SK-N-SH (cell line): ENCODE results near the gene STX19. TPM values are rescaled to one million over a fixed set of nuclear protein-coding genes. Genes with fewer than 3 reads are reported as not detected.

Experiments used
- CTCF ChIA-PET: fragments of 300-600, 350-600 bp; formaldehyde crosslinking; extraction: SDS; loops from one replicate; lab custom pipeline; 2021; lab: Yijun Ruan, JAX
- POLR2A ChIA-PET: fragments of 350-600 bp; sonication (Branson Sonifier 250); formaldehyde crosslinking; extraction: SDS; loops from one replicate; lab custom pipeline; 2020; ENCODE audit warnings: antibody characterized with exemption, inconsistent platforms; lab: Yijun Ruan, JAX
- DNase-seq: peaks from one replicate; pipeline ENCODE4 v3.0.0; 2012
- H2AFZ ChIP-seq: fragments of 200-600 bp; sonication (generic); 2 replicates; pipeline ENCODE4 v1.8.1; 2016; ENCODE audit warnings: antibody characterized with exemption, mild to moderate bottlenecking, low read depth
- H3F3A ChIP-seq: fragments of 200-600 bp; sonication (generic); replicated peaks from 2 replicates; pipeline ENCODE3; 2016; ENCODE audit warnings: antibody characterized with exemption, mild to moderate bottlenecking; ENCODE audit not compliant: insufficient read depth
- H3K27ac ChIP-seq, 2 experiments: fragments of 200-500 bp in 1 of 2; fragments of 200-600 bp in 1 of 2; sonication (Bioruptor generic) in 1 of 2; sonication (generic), shearing (Covaris generic) in 1 of 2; 2 replicates each; pipeline versions ENCODE4 v1.5.1 to v1.6.1; 2014 to 2016; ENCODE audit warnings: low read depth in 2 of 2, inconsistent platforms in 1 of 2, low read length in 1 of 2, mild to moderate bottlenecking in 1 of 2, mixed read lengths in 1 of 2
- H3K27me3 ChIP-seq: fragments of 200-600 bp; sonication (generic), shearing (Covaris generic); 2 replicates; pipeline ENCODE4 v1.6.1; 2016; ENCODE audit warnings: mixed run types; ENCODE audit not compliant: insufficient read depth
- H3K36me3 ChIP-seq, 2 experiments: fragments of 200-500 bp in 1 of 2; fragments of 200-600 bp in 1 of 2; sonication (Bioruptor generic) in 1 of 2; sonication (generic) in 1 of 2; replicated peaks in 1 of 2; 2 replicates each; pipeline versions ENCODE3 to v1.5.1; 2014 to 2016; ENCODE audit warnings: low read length in 1 of 2, mild to moderate bottlenecking in 1 of 2; ENCODE audit not compliant: insufficient read depth in 2 of 2, control insufficient read depth in 1 of 2
- H3K4me1 ChIP-seq, 2 experiments: fragments of 200-500 bp in 1 of 2; fragments of 200-600 bp in 1 of 2; sonication (Bioruptor generic) in 1 of 2; sonication (generic), shearing (Covaris generic) in 1 of 2; 2 replicates each; pipeline versions ENCODE4 v1.5.1 to v1.6.1; 2014 to 2016; ENCODE audit warnings: low read depth in 1 of 2, low read length in 1 of 2, mixed run types in 1 of 2; ENCODE audit not compliant: insufficient read depth in 2 of 2, control insufficient read depth in 1 of 2
- H3K4me2 ChIP-seq: fragments of 200-600 bp; sonication (generic), shearing (Covaris generic); 2 replicates; pipeline ENCODE4 v1.6.1; 2017; ENCODE audit warnings: mixed run types
- H3K4me3 ChIP-seq, 2 experiments: fragments of 200-500 bp in 1 of 2; fragments of 200-600 bp in 1 of 2; sonication (Bioruptor generic) in 1 of 2; sonication (generic), shearing (Covaris generic) in 1 of 2; 2 replicates each; pipeline versions ENCODE4 v1.5.1 to v1.8.1; 2014 to 2016; ENCODE audit warnings: low read depth in 2 of 2, inconsistent platforms in 1 of 2, low read length in 1 of 2, mild to moderate bottlenecking in 1 of 2, mixed read lengths in 1 of 2, moderate library complexity in 1 of 2
- H3K79me2 ChIP-seq: fragments of 200-600 bp; sonication (generic); 2 replicates; pipeline ENCODE4 v1.8.1; 2017; ENCODE audit warnings: mild to moderate bottlenecking; ENCODE audit not compliant: insufficient read depth
- H3K9ac ChIP-seq: fragments of 200-600 bp; sonication (generic); 2 replicates; pipeline ENCODE4 v1.6.1; 2017; ENCODE audit warnings: mixed run types
- H3K9me2 ChIP-seq: fragments of 200-600 bp; sonication (generic); 2 replicates; pipeline ENCODE4 v1.6.1; 2017; ENCODE audit warnings: mixed run types
- H3K9me3 ChIP-seq: fragments of 200-600 bp; sonication (generic); 2 replicates; pipeline ENCODE4 v1.6.1; 2017; ENCODE audit warnings: mixed run types, mild to moderate bottlenecking, moderate library complexity
- H4K20me1 ChIP-seq: fragments of 200-600 bp; sonication (generic); 2 replicates; pipeline ENCODE4 v1.6.1; 2017; ENCODE audit warnings: mild to moderate bottlenecking, mixed run types; ENCODE audit not compliant: insufficient read depth
- CHD2 ChIP-seq: fragments of 150-350 bp; IDR thresholded peaks from 2 replicates; pipeline ENCODE4 v1.6.1; 2018; ENCODE audit warnings: low read length; ENCODE audit not compliant: partially characterized antibody
- CTCF ChIP-seq: fragments of 200-600 bp; sonication (generic); IDR thresholded peaks from 2 replicates; pipeline ENCODE4 v1.6.1; 2017; ENCODE audit warnings: antibody characterized with exemption, mild to moderate bottlenecking, moderate library complexity
- ELF1 ChIP-seq: IDR thresholded peaks from 2 replicates; pipeline ENCODE4 v1.4.0; 2012
- JUND ChIP-seq: IDR thresholded peaks from 2 replicates; pipeline ENCODE4 v1.4.0; 2012
- NFIC ChIP-seq: IDR thresholded peaks from 2 replicates; pipeline ENCODE4 v1.4.0; 2012; ENCODE audit warnings: borderline replicate concordance
- NRF1 ChIP-seq: IDR thresholded peaks from 2 replicates; pipeline ENCODE4 v1.6.1; 2012; ENCODE audit warnings: low read depth, mild to moderate bottlenecking, low read length
- POLR2AphosphoS5 ChIP-seq: IDR thresholded peaks from 2 replicates; pipeline ENCODE4 v1.6.1; 2012; ENCODE audit warnings: low read depth, low read length
- RAD21 ChIP-seq: IDR thresholded peaks from 2 replicates; pipeline ENCODE4 v1.6.1; 2012; ENCODE audit warnings: mild to moderate bottlenecking, low read length
- RXRA ChIP-seq: IDR thresholded peaks from 2 replicates; pipeline ENCODE4 v1.4.0; 2012; ENCODE audit warnings: low read depth, mild to moderate bottlenecking, borderline replicate concordance
- SIN3A ChIP-seq: IDR thresholded peaks from 2 replicates; pipeline ENCODE4 v1.6.1; 2012; ENCODE audit warnings: low read depth, mild to moderate bottlenecking, low read length, moderate library complexity, borderline replicate concordance
- TAF1 ChIP-seq: IDR thresholded peaks from 2 replicates; pipeline ENCODE4 v1.6.1; 2012; ENCODE audit warnings: low read depth, mild to moderate bottlenecking, low read length, moderate library complexity, borderline replicate concordance
- TCF12 ChIP-seq: IDR thresholded peaks from 2 replicates; pipeline ENCODE4 v1.4.0; 2012
- USF1 ChIP-seq: IDR thresholded peaks from 2 replicates; pipeline ENCODE4 v1.4.0; 2012; ENCODE audit warnings: low read depth, borderline replicate concordance
- WGBS: methylation state at CpG from one replicate; pipeline ENCODE4 v1.1.6; 2017; ENCODE audit warnings: low lambda C conversion rate; 5-methylcytosine and 5-hydroxymethylcytosine counted together
- polyA plus RNA-seq, 3 experiments: library from polyadenylated mRNA; depleted of rRNA; stranded (reverse); fragments of >200 nt; gene quantifications; 2 replicates each; pipeline ENCODE4 v1.2.3, GENCODE V29; 2012

STX19 gene
- polyA plus RNA-seq, 1 of the 3 experiments (the other 2 are of a cell fraction), result not detected

- Histone ChIP-seq H3K4me3 (no peak overlapping the region), H3K9me3 (no peaks in the 10 kb centered on the region), H3K4me2 (no peak overlapping the region), H3K36me3 (peaks cover 10% of the 10 kb centered on the region in 2 experiments)
- peak; percentile 46 for DNase-seq
- CTCF ChIA-PET, result interaction anchor here (0.7 to 2.5 kb wide), 15 partner anchors 9 to 72 kb away, joined by 3 to 9 read pairs (median 3); partner anchors contain the start of genes DHFR2, NSUN3 and STX19
- peak; percentile 63 for TF ChIP-seq CTCF
- TF ChIP-seq NFIC, result peak; percentile 34; the same call in 1 of the 2 replicates
- peak; percentile 18; the same call in 1 of the 2 replicates for TF ChIP-seq RAD21
- TF ChIP-seq TCF12, result no peak
- TF ChIP-seq, all 33 proteins: peak for 3
- Histone ChIP-seq H3F3A (peaks cover 4% of the 10 kb centered on the region), H3K79me2 (no peaks in the 10 kb centered on the region; the same call in 1 of the 2 replicates), H3K9me2 (no peaks in the 10 kb centered on the region), H4K20me1 (no peaks in the 10 kb centered on the region), H3K27ac (no peak overlapping the region), H3K9ac (no peak overlapping the region), H3K4me1 (no peaks in the 10 kb centered on the region), H2AFZ (no peak overlapping the region), H3K27me3 (no peaks in the 10 kb centered on the region)
- POLR2A ChIA-PET, result no interaction called here
- 60% methylated on average over 3 of the region's 3 CpGs for WGBS
These were observed 8.6 kb upstream of the STX19 start for GRCh38 chr3:94036909-94037507.

GRCh38 chr3:94026623-94027022, 1.8 kb downstream of the STX19 start:
- Histone ChIP-seq H3K79me2 (no peaks in the 10 kb centered on the region; the same call in 1 of the 2 replicates), H4K20me1 (no peaks in the 10 kb centered on the region), H3F3A (peaks cover 12% of the 10 kb centered on the region), H3K4me2 (no peak overlapping the region), H3K9ac (no peak overlapping the region), H3K9me2 (no peaks in the 10 kb centered on the region), H3K27me3 (no peaks in the 10 kb centered on the region), H3K4me3 (no peak overlapping the region), H3K4me1 (no peaks in the 10 kb centered on the region; a peak in 1 of 4 replicates), H3K36me3 (peaks cover 0 to 2% of the 10 kb centered on the region in 2 experiments), H2AFZ (no peak overlapping the region), H3K27ac (no peak overlapping the region), H3K9me3 (no peaks in the 10 kb centered on the region)
- no peak for DNase-seq
- TF ChIP-seq CHD2 (no peak), SIN3A (no peak), POLR2AphosphoS5 (no peak), ELF1 (no peak), NRF1 (no peak), TAF1 (no peak), TCF12 (no peak), JUND (no peak), USF1 (no peak), RXRA (no peak)
- ChIA-PET POLR2A (interaction anchor here (1.8 kb wide), 1 partner anchor 37 kb away, joined by 3 read pairs; no protein-coding TSS in a partner anchor), CTCF (no interaction called here)
- WGBS, result 91% methylated on average over 2 of the region's 2 CpGs
